HS-27A (cell line): Measurements from ENCODE around the gene TMIGD2.
"Not testable (repeated sequence)": the region's sequence is repeated elsewhere in the genome, so short reads cannot be mapped to it uniquely, and the experiment has no call there.

Source experiments
- DNase-seq: peaks from one replicate; pipeline ENCODE4 v3.0.0-alpha.2; 2012; ENCODE audit warnings: low read depth, missing footprints

TMIGD2 gene

DNA sequence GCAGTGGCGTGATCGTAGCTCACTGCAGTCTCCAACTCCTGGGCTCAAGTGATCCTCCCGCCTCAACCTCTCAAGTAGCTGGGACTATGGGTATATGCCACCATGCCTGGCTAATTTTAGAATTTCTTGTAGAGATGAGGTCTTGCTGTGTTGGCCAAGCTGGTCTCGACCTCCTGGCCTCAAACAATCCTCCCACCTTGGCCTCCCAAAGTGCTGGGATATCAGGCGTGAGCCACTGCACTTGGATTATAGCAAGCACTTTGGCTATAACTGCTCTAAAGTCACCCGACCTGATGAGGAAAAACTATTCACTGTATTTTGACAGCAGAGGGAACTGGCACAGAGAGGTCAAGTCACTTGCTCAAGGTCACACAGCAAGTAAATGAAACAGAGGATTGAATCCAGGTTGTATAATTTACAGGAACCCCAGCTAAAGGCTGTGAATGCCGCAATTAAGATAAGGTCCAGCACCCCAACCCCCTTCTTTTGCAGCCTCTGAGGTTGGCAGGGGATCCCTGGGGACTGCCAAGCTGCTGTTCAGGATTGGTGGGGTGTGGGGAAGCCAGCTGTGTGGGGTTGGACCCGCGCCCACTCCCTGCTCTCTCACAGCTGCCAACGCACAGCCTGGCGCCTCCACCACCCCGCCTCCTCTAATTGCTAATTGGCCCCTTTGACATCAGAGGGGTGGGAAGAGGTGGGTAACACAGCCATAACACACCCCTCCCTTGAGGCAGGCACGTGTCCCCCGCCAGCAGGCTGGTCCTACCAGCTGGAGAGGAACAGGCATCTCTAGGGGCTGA, 6.0 kb downstream of the TMIGD2 start:
- DNase-seq: no peak

DNA sequence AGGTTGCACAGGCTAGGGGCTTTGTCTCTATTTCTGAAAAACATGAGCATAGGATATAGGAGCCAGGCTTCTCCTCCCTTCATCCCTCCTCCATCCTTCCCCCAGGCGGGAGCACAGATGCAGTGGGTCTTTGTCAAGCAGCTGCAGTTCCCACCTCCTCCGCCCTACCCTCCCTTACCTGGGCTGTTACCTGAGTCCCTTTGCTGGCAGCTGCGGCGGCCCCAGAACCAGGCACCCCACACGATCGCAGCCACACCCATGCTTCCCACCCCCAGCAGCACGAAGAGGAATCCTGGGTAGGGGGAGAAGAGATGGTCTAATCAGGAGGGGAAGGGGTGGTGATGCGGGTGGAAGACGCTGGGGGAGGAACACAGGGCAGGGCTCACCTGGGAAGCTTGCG, 7.8 kb downstream of the TMIGD2 start:
- no peak for DNase-seq

DNA sequence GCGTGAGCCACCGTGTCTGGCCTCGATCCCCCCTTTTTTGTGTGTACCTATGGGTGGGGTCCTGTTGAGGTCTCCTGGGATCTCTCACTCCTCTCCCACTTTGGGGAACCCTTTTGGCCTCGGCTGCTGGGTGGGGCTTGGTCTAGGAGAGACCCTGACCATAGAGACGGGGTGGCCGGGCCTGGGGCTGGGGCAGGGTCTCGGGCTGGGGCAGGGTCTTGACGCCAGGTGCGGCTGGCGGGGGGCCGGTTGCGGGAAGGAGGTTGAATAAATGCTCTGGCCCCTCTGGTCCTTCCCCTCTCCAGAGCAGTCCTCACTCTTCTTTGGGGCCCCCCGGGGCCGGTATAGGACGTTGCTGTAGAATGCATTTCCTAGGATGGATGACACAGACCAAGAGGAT, 9.7 kb downstream of the TMIGD2 start:
- DNase-seq: no peak

DNA sequence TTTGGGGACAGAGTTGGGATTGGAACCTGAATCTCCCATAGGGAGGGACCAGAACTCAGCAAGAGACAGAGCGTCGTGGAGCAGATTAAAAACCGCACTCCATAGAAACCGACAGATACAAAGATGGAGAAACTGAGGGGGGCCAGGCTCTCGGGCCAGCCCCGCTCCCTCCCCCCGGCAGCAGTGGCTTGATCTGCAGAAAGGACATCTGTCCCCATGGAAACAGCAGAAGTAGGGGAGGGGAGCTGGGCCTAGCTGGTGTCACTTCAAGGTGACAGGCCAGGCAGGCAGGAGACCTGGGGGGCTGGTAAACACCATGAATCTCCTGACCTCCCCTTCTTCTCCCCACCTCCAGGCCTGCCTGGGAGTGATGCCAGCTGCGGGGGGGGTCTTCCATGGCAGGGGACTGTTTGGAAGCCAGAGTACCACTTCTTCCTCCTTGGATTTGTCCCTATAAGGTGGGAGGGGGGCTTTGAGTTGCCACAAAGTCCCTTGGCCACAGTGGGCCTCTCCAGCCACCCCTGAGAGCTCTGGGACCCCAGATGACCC, 10.9 kb downstream of the TMIGD2 start:
- DNase-seq: no peak

DNA sequence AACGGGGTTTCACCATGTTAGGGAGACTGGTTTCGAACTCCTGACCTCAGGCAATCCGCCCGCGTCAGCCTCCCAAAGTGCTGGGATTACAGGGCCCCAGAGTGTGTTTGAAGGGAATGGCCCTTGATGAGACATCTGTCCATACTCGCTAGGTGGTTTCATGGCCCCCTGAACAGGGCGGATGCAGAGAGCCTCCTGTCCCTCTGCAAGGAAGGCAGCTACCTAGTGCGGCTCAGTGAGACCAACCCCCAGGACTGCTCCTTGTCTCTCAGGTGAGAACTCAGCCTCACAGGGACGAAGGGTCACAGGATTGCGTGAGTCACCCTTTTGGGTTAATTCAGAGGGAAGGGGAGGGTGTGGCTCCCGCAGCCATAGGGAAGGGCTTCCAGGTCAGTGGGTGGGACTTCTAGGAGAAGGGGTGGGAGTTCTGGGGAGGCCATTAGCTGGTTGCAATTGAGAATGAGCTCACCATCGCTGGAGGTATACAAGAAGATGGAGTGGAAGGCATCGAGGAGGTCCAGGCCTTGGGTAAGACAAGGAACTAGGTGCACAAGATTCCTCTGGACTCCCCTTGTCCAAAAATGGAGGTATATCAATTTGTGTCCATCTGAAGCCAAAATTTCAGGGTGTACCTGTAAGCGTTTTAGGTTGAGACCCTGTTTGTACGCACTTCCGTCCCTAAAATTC, 14.0 kb downstream of the TMIGD2 start:
- no peak for DNase-seq

DNA sequence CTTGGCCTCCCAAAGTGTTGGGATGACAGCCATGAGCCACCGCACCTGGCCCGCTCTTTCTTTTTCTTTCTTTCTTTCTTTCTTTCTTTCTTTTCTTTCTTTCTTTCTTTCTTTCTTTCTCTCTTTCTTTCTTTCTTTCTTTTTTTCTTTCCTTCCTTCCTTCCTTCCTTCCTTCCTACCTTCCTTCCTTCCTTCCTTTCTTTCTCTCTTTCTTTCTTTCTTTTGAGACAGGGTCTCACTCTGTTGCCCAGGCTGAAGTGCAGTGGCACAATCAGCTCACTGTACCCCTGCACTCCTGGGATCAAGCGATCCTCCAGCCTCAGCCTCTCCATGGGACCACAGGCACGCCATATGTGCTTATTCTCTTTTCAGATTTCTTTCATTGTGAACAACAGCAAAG, 16.0 kb downstream of the TMIGD2 start:
- not testable (repeated sequence) for DNase-seq

DNA sequence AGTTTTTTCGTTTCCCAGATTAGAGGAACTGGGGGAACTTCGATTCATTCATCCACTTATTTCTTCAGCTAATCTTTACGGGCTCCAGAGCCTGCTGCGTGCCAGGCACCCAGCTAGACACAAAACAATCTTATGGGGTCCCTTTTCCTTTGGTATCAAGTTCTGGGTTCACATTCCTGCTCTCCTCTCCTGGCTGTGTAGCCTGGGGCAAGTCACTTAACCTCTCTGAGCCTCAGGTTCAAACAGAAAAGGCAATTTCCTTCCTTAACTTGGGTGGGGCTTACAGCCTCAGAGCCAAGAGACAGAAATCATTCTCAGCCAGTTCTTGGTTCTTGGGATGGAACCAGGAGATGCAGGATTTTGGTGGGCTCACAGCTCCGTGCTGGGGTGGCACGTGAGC, 17.2 kb downstream of the TMIGD2 start:
- DNase-seq: no peak

DNA sequence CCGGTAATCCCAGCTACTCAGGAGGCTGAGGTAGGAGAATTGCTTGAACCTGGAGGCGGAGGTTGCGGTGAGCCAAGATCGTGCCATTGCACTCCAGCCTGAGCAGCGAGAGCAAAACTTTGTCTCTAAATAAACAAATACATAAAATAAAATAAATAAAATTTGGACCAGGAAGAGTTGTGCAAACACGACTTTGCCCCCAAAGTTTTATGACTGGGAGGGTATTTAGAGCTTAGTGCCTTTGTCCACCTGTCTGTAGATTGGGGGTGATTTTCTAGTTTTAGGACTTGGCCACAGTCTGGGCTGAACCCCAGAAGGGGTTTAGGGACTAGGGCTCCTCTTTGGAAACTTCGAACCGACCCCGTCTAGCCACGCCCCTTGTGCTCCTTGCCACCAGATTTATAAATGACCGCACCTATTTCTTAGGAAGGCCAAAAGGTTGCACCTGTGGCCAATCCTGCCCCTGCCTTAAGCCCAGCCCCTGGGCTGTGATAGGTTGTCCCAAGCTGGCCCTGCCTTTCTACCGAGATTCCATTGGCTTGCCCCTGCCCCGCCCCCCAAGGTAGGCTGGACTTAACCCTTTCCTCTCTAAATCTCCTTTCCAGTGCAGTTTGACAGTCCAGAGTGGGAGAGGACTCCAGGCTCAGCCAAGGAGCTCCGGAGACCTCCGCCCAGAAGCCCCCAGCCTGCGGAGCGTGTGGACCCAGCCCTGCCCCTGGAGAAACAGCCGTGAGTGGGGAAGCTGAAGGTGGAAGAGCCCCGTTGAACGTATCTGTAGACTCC, 17.8 kb downstream of the TMIGD2 start:
- DNase-seq: no peak

DNA sequence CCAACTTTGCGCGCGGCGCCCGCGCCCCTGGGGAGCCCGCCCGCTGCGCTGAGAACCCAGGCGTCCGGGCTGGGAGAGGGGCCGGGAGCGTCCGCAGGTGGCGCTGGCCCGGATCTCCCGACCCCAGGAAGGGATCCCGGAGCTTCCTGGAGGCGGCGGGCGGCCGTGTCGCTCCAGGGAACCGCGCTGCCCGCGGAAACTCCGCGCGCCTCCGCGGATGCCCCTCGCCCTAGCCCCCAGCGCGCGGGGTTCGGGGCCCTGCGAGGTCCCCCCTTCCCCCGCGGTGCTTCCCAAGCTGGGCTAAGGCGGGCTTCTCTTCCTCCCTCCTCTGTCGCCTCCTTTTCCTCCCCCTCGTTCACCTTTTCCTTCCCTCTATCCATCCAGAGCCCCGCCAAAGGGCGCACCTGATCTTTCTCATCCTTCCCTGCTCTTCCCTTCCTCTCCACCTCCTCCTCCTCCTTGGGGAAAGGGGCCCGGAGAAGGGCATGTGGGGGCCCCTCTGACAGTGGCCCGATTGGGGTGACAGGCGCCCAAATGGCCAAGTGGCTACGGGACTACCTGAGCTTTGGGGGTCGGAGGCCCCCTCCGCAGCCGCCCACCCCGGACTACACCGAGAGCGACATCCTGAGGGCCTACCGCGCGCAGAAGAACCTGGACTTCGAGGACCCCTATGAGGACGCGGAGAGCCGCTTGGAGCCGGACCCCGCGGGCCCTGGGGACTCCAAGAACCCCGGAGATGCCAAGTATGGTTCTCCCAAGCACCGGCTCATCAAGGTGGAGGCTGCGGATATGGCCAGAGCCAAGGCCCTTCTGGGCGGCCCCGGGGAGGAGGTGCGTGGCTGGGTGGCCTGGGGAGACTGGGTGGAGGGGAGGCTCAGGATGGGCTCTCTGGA, 22.4 kb downstream of the TMIGD2 start:
- DNase-seq: no peak

DNA sequence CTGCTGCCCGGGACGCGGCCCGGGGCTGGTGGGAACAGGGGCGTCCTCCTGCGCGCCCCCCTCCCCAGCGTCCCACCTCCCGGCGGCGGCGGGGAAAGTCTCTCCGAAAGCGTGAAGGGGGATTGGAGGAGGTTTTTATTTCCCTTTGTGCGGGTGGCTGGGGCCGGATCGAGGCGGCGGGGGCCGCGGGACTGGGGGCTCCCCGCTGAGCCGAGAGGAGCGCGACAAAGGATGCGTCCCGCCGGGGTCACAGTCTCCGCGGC, 23.0 kb downstream of the TMIGD2 start:
- no peak for DNase-seq

DNA sequence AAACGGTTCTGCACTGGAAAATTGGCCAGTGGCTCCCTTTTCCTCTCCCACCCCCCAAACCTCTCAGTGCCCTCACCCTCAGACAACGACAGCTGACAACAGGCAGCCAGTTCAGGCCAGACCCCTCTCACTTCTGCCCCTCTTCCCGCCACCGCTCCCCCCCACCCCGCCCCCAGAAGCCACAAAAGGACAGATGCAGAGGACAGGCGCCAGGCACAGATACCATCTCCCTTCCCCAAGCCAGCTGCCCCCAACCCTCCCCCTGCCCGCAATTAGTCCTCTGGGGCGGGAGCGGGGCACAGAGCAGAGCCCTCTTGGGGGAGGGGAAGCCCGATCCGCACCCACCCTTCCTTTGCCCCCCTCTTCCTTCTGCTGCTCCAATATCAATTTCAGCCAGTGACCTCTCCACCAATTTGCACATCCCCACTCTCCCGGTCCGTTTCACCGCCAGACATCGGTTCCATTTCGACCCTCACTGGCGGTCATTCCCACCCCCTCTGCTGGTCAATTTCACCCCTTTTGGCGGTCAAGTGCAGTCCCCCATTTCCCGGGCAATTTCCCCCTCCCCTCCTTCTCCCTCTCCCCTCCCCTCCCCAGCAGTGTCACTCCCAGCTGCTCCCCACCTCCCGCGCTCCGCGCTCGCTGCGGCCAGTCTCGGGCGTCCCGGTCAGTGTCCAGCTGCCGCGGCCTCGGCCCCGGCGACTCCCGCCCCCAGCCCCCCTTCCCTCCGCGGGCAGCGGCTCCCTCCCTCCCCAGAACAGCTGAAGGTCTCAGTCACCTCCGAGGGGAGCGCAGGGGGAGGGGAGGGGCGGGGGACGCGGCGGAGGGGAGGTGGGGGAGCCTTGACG, 23.5 kb downstream of the TMIGD2 start, which contains the start of gene SHD:
TSS of gene SHD (plus strand) at position 848 of the 848 bp plus-strand sequence. CDS start 798 bp downstream, outside the sequence.
- no peak for DNase-seq

DNA sequence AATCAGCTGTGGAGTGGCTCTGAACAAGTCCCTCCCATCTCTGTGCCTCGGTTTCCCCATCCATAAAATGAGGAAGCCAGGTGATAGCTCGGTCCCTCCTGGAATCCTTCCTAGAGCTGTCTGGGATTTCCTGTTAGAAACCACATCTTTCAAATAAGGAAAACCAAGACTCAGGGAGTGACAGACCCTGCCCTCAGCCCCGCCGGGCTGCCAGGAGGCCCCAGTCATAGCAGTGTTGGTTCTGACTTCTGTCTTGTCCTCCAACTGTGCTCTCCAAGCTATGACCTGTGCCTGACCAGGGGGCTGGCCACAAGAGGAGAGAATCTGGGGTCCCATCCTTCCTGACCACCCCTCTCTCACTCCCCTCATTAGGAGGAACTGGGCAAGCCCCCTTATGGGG, 24.2 kb downstream of the TMIGD2 start:
- DNase-seq: no peak

DNA sequence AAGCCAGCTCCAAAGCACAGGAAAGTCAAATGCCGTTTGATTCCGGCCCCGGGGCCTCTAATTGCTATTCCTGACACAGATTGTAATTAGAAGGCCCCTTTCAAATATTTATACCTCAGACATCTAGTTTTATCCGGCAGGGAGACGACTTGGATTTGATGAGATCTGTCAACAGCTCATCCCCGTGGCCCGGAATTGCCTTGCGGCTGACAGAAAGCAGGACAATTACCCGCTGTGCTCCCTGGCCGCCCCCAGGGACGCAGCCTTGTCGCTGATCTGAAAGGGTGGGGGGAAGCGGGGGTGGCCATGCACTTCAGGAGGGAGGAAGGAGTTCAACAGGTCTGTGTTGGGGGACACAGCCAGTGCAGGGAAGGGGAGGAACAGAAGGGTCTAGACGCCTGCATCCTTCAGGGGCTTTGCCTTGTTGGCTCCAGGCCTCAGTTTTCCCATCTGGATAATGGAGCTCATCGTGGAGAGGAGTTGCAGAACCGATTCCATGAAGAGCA, 24.9 kb downstream of the TMIGD2 start:
- DNase-seq: no peak

DNA sequence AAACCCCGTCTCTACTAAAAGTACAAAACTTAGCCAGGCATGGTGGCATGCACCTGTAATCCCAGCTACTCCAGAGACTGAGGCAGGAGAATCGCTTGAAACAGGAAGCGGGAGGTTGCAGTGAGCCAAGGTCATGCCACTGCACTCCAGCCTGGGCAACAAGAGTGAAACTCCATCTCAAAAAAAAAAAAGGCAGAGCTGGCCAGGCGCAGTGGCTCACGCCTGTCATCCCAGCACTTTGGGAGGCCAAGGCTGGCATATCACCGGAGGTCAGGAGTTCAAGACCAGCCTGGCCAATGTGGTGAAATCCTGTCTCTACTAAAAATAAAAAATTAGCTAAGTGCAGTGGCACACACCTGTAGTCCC, 27.9 kb downstream of the TMIGD2 start:
- not testable (repeated sequence) for DNase-seq

DNA sequence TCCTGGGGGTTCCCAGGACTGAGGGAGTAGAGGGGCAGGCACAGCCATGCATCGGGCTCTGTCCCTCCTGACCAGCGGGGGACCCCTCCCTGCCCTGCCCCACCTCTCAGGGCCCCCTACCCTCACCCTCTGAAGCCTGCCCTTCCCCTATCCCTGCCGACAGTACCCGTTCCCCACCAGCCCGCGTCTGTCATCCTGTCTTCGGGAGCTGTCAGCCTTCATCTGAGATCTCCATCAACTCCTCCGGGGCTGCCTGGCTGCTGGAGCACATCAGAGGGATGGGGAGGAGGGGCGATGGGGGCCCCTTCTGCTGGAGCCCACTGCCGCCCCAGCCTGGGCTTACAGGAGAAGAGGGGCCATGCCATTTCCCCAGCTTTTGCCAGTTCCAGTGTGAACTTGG, 29.3 kb downstream of the TMIGD2 start:
- no peak for DNase-seq

DNA sequence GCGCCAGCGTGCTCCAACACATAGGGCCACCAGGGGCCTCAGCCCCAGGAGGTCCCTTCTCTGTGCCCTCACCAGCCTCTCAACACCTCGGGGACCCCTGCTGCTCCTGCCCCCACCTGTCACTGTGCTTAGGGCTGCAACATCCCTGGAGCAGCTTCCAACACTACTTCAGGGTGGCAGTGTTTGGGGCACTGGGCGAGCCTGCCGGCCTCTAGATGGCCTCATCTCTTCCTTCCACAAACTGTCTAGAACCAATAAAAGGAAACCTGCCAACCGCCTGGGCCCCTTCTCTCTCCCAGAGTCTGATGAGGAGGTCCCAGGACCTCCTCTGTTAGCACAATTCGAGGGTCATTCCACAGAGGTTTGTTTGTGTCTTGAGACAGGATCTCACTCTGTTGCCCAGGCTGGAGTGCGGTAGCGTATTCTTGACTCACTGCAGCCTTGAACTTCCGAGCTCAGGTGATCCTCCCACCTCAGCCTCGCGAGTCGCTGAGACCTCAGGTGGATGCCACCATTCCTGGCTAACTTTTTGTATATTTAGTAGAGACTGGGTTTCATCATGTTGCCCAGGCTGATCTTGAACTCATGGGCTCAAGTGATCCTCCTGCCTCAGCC, 33.3 kb downstream of the TMIGD2 start:
- no peak for DNase-seq

DNA sequence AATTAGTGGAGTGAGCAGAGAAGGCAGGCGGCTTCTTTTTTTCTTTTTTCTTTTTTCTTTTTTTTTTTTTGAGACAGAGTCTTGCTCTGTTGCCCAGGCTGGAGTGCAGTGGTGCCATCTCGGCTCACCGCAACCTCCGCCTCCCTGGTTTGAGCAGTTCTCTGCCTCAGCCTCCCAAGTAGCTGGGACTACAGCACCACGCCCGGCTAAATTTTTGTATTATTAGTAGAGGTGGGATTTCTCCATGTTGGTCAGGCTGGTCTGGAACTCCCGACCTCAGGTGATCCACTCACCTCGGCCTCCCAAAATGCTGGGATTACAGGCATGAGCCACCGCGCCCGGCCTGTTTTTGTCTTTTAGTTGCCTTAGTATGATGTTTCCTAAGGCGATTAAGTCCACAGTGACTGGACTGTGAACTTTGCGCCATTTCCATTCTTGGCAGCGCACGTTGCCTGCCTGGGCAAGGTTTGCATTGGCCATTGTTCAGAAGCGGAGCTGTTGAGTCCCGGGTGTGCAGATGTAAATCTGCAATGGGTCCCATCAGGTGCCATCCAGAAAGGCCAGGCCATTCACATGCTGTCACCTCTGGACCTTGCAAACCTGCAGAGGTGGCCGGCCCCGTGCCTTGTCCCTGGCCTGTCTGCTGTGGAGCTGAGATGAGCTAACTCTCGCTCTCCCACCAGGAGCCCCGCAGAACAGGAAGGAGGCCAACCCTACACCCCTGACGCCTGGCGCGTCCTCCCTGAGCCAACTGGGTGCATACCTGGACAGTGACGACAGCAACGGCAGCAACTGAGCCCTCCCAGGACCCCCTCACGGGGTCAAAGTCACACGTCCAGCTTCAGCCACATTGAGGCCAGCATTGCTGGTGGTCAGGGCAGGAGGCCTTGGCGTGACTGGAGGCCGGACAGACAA, 34.0 kb downstream of the TMIGD2 start:
- no peak for DNase-seq

DNA sequence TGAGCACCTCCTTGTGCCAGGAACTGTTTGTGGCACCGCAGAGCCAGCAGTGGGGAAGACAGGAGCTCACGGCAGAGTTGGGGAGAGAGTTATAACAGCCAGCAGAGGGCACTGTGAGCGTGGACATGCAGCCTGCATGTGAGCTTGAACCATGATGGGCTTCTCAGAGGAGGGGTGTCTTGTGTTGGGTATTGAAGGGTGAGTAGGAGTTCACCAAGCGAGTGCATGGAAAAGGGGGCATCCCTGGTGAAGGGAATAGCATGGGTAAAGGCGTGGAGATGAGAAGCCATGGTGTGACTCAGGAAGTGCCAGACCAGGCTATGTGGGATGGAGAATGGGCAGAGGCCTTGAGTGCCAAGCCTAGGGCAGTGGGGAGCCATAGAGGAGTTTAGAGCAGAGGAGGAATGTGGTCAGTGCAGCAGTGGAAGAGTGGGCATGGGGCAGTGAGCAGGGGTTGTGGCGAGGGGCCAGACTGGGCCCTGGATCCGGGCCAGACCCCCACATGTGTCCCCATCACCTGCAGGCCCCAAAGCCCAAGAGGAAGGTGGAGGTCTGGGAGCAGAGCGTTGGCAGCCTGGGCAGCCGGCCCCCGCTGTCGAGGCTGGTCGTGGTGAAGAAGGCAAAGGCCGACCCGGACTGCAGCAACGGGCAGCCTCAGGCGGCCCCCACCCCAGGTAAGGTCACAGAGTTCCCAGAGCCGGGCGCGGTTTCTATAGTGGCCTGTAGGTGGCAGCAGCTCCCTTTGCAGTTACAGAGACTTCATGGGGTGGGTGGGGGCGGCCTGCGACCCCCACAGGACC, 34.9 kb downstream of the TMIGD2 start:
- DNase-seq: peak; percentile 26
